Coronary artery (tissue), 2 donors: ENCODE results near the gene PIK3R5.

Experiments used
- DNase-seq: peaks from one replicate; pipeline ENCODE4 v3.0.0-alpha.2; 2017; ENCODE audit warnings: low spot score
- H3K27ac ChIP-seq, 2 donors: fragments of 200-600 bp; sonication (generic); one replicate each; pipeline ENCODE4 v1.5.1; 2016 to 2019
- H3K4me3 ChIP-seq: fragments of 200-600 bp; sonication (generic); 2 replicates; pipeline ENCODE4 v1.5.1; 2016; ENCODE audit warnings: mild to moderate bottlenecking, moderate library complexity
- TF ChIP-seq, protein P1 (sequence below): fragments of 200-600 bp; sonication (generic); IDR thresholded peaks from one replicate; pipeline ENCODE4 v1.5.1; 2019; ENCODE audit warnings: antibody characterized with exemption

PIK3R5 gene

DNA sequence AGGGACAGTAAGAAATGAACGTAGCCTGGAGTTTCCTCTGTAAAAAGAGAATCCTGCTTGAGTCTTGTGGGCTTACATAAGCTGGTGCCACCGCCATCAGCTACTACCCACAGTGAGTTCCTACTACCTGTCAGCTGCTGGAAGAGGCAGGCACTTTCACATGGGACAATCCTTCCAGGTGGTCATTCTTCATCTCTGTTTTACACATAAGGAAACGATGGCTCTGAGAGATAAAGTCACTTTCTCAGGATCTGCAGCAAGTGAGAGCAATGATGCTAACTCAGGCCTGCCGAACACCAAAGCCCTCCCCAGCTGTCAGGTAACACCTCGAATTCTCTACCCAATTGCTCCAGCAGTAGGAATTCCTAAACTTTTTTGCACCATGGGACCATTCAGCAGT, 26.6 kb downstream of the PIK3R5 start:
- no peak overlapping the region for H3K27ac ChIP-seq
- H3K4me3 ChIP-seq: no peak overlapping the region
- TF ChIP-seq, protein P1, sequence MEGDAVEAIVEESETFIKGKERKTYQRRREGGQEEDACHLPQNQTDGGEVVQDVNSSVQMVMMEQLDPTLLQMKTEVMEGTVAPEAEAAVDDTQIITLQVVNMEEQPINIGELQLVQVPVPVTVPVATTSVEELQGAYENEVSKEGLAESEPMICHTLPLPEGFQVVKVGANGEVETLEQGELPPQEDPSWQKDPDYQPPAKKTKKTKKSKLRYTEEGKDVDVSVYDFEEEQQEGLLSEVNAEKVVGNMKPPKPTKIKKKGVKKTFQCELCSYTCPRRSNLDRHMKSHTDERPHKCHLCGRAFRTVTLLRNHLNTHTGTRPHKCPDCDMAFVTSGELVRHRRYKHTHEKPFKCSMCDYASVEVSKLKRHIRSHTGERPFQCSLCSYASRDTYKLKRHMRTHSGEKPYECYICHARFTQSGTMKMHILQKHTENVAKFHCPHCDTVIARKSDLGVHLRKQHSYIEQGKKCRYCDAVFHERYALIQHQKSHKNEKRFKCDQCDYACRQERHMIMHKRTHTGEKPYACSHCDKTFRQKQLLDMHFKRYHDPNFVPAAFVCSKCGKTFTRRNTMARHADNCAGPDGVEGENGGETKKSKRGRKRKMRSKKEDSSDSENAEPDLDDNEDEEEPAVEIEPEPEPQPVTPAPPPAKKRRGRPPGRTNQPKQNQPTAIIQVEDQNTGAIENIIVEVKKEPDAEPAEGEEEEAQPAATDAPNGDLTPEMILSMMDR: no peak
- no peak for DNase-seq

DNA sequence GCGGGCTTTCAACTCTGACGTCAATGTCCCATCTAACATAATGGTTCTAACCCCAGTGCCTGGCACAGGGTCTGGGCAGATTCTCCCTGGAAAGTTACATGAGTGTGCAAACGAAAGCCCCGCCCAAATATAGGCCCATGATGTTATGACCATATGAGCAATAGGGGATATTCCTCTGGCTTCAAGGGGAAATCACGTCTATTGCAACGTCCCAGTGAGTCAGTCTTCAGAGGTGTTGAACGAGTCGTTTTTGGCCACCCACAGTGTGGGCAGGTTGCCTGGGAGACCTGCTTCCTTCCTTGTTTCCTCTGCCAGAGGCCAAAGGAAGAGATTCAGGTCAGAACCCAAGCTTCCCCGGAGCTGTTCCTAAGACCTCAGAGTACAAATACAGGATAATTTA, 30.3 kb downstream of the PIK3R5 start:
- DNase-seq: no peak
- no peak overlapping the region for H3K4me3 ChIP-seq
- TF ChIP-seq, protein P1: no peak
- peak overlapping the region in 1 of 2 donors; percentile 29 for H3K27ac ChIP-seq

DNA sequence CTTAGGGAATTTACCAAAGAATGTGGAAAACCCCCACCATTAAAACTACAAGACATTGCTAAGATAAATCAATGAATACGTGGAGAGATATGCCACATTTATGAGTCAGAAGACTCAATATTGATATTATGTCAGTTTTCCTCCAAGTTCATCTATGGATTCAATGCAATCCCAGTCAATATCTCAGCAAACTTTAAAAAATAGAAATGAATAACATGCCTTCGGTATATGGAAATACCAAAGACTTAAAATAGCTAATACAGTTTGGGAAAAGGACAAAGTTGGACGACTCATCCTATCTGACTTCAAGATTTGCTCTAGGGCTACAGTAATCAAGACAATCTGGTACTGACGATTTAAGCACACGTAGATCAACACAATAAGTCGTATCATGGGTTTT, 31.2 kb downstream of the PIK3R5 start:
- DNase-seq: no peak
- Histone ChIP-seq H3K4me3 (no peak overlapping the region), H3K27ac (no peak overlapping the region)
- TF ChIP-seq, protein P1: no peak

DNA sequence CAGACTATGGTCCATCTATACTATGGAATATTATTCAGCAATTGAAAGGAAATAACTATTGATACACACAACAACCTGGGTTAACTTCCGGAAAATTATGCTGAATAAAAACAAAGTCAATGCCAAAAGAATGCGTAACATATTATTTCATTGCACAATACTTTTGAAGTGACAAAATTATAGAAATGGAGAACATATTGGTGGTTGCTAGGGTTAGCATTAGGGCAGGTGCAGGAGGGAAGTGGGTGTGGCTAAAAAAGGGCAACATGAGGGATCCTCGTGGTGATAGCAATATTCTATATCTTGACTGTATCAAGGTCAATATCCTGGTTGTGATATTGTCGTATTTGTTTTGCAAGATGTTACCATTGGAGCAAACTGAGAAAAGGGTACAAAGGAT, 34.9 kb downstream of the PIK3R5 start:
- DNase-seq: no peak
- TF ChIP-seq, protein P1: no peak
- Histone ChIP-seq H3K27ac (no peak overlapping the region), H3K4me3 (no peak overlapping the region)

DNA sequence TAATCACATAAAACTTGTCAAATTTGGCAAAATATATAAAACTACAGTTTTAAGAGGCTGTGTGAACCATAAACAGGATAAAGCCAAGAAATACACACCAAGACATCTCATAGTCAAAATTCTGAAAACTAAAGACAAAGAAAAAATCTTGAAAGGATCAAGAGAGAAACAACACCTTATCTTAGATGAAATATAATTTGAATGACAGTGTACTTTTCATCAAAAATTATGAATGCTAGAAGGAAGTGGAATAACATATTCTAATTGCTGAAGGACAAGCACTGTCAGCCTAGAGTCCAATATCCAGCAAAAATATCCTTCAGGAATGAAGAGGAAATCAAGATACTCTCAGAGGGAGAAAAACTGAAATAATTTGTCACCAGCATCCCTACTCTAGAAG, 37.2 kb downstream of the PIK3R5 start:
- TF ChIP-seq, protein P1: no peak
- DNase-seq: no peak
- Histone ChIP-seq H3K4me3 (no peak overlapping the region), H3K27ac (no peak overlapping the region)

DNA sequence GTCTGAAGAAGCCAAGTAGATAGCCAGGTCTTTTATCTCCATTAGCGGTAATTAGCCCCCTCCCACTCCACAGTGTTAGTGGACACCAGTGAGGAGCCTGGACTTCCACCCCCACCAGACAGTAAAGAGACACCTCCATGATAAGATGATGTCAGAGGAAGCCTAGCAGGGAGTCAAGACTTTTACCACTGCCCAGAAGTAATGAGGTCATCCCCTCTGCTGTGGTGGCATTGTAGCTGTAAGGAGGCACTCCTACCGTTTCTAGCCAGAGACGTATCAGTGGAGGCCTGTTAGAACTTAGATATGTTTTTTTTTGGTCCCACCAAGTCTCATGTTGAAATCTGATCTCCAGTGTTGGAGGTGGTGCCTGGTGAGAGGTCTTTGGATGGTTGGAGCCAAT, 38.1 kb downstream of the PIK3R5 start:
- Histone ChIP-seq H3K27ac (no peak overlapping the region), H3K4me3 (no peak overlapping the region)
- no peak for DNase-seq
- TF ChIP-seq, protein P1: no peak

DNA sequence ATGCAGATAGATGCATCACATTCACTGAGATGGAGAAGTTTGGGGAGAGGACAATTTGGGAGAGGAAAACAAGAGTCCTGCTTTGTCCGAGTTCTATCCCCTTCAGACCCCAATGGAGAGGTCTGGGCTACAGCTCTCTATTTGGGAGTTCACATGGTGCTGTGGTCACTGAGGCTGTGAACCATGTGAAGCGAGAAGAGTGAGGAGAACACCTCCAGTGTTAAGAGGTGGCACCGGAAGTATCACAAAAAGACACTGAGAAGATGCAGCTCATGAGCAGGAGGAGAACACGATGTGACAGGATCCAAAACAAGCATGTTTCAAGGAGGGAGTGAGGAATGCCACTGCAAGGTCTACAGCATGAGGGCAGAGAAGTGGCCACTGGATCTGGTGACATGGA, 39.7 kb downstream of the PIK3R5 start:
- no peak for DNase-seq
- H3K27ac ChIP-seq: no peak overlapping the region
- no peak overlapping the region for H3K4me3 ChIP-seq
- TF ChIP-seq, protein P1: no peak
